Upper lobe of left lung (tissue), 4 donors: ENCODE measurements around the gene STN1.

Experiments used
- EP300 ChIP-seq, 4 donors: sonication (generic); formaldehyde crosslinking; IDR thresholded peaks; one replicate each; pipeline ENCODE4 v1.5.1; 2017; ENCODE audit warnings: antibody characterized with exemption in 4 of 4, control low read depth in 2 of 4
- POLR2A ChIP-seq, 4 donors: fragments of 450-650 bp; IDR thresholded peaks; one replicate each; pipeline ENCODE4 v1.5.1; 2016 to 2017; ENCODE audit warnings: antibody characterized with exemption in 4 of 4, mild to moderate bottlenecking in 2 of 4
- POLR2AphosphoS5 ChIP-seq, 2 donors: sonication (generic); formaldehyde crosslinking; IDR thresholded peaks; one replicate each; pipeline ENCODE4 v1.5.1; 2017; ENCODE audit warnings: antibody characterized with exemption in 2 of 2
- TF ChIP-seq, protein P1 (sequence below), 6 experiments: fragments of 450-650 bp in 4 of 6; fragments of 200-600 bp in 2 of 6; sonication (generic) in 2 of 6; IDR thresholded peaks; one replicate each; pipeline ENCODE4 v1.5.1; 2016 to 2019; ENCODE audit warnings: antibody characterized with exemption in 6 of 6

DNA sequence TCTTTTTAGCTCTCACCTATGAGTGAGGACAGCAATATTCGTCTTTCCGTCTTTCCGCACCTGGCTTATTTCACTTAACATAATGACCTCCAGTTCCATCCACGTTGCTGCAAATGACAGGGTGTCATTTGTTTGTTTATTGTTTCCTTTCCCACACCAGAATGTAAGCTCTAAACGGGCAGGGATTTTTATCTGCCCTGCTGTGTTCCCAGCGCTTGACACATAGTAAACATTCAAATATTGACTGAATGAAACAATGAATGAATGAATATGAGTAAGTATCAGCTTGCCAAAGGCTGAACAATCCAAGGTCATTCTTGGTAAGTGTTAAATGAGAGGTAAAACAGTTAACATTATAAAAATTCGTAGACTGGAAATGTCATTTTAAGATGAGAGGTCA, 75.4 kb downstream of the STN1 start:
- TF ChIP-seq, protein P1, sequence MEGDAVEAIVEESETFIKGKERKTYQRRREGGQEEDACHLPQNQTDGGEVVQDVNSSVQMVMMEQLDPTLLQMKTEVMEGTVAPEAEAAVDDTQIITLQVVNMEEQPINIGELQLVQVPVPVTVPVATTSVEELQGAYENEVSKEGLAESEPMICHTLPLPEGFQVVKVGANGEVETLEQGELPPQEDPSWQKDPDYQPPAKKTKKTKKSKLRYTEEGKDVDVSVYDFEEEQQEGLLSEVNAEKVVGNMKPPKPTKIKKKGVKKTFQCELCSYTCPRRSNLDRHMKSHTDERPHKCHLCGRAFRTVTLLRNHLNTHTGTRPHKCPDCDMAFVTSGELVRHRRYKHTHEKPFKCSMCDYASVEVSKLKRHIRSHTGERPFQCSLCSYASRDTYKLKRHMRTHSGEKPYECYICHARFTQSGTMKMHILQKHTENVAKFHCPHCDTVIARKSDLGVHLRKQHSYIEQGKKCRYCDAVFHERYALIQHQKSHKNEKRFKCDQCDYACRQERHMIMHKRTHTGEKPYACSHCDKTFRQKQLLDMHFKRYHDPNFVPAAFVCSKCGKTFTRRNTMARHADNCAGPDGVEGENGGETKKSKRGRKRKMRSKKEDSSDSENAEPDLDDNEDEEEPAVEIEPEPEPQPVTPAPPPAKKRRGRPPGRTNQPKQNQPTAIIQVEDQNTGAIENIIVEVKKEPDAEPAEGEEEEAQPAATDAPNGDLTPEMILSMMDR (IDR thresholded peaks at IDR 0.05): no peak
- TF ChIP-seq POLR2A (IDR thresholded peaks at IDR 0.05): no peak
- no peak for TF ChIP-seq EP300 (IDR thresholded peaks at IDR 0.05)
- no peak for TF ChIP-seq POLR2AphosphoS5 (IDR thresholded peaks at IDR 0.05)
